ENCODE results near the gene KCND1.
A peak's percentile ranks its signal among the peaks of the same experiment; 100 is the strongest.

The KCND1 gene

DNA sequence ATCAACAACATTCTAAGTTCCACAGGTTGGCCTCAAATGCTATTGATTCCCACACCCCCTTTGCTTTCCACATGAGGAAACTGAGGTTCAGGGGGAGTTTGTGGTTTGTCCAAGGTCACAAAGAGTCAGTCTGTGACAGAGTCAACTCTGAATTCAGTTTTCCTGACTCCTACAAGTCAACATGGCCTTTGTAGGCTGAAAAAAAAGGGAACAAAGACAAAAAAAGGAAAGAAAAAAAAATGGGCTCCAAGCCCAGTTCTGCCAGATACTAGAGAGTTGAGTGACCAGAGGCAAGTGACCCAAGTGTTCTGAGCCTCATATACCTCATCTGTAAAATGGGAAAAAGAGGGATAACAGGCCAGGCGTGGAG, 36.4 kb downstream of the KCND1 start:
- Histone ChIP-seq H3K4me3 (ENCODE audit: low read length) (no peak overlapping the region), H3K79me2 (ENCODE audit: control insufficient read depth, insufficient read depth, low read length) (peaks cover 6% of the 10 kb centered on the region), H3K4ac (ENCODE audit: low read depth, low read length) (no peak overlapping the region), H3K27ac (ENCODE audit: low read depth, low read length) (no peak overlapping the region), H2BK15ac (replicated peaks; ENCODE audit: low read depth) (no peak overlapping the region), H3K27me3 (ENCODE audit: insufficient read depth, low read length, poor library complexity) (no peaks in the 10 kb centered on the region), H2BK120ac (ENCODE audit: low read depth, low read length) (no peak overlapping the region), H2BK5ac (ENCODE audit: low read length) (no peak overlapping the region), H3K9ac (ENCODE audit: low read length) (no peak overlapping the region), H3K79me1 (ENCODE audit: low read length) (no peaks in the 10 kb centered on the region), H3K36me3 (ENCODE audit: control insufficient read depth, insufficient read depth, low read length) (peaks cover 2% of the 10 kb centered on the region), H4K8ac (ENCODE audit: low read depth, low read length) (no peak overlapping the region), H4K5ac (ENCODE audit: low read length) (no peak overlapping the region), H3K4me1 (ENCODE audit: control insufficient read depth, low read depth, low read length) (no peaks in the 10 kb centered on the region), H3K23ac (ENCODE audit: low read length) (no peak overlapping the region), H3K4me2 (ENCODE audit: low read length) (no peak overlapping the region), H3K56ac (ENCODE audit: low read length) (no peak overlapping the region), H2AK5ac (ENCODE audit: low read length) (no peak overlapping the region), H3K18ac (ENCODE audit: low read length) (no peak overlapping the region)
- DNase-seq = no peak
- WGBS (ENCODE audit: extremely low coverage, insufficient coverage, low lambda C conversion rate) = no CpG with 5 or more reads among the region's 1 CpG

- no CpG with 5 or more reads among the region's 7 CpGs for WGBS (ENCODE audit: extremely low coverage, insufficient coverage, low lambda C conversion rate)
Observed at GRCh38 chrX:48934581-48935300, 36.9 kb downstream of the KCND1 start.

DNA sequence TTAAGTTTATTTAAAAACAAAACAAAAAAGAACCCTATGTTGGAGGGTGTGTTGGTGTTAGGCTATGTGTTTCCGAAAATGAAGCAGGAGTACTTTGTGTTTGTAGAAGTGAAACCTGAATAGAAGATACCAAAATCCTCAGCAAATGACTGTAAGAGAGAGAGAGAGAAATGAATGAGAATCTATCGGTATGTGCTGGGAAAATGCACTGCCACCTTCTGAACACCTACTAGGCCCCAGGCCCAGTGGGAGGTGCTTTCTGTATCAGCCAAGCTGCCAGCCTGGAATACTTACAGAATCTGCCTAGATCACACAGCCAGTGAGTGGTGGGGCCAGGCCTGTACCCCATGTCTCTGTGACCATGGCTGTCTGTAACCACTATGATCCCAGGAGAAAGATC, 37.9 kb downstream of the KCND1 start:
- Histone ChIP-seq H3K9ac (ENCODE audit: low read length) (no peak overlapping the region), H3K4ac (ENCODE audit: low read depth, low read length) (no peak overlapping the region), H4K8ac (ENCODE audit: low read depth, low read length) (no peak overlapping the region), H2BK15ac (replicated peaks; ENCODE audit: low read depth) (no peak overlapping the region), H3K23ac (ENCODE audit: low read length) (no peak overlapping the region), H3K56ac (ENCODE audit: low read length) (no peak overlapping the region), H3K4me1 (ENCODE audit: control insufficient read depth, low read depth, low read length) (no peaks in the 10 kb centered on the region), H3K4me3 (ENCODE audit: low read length) (no peak overlapping the region), H3K36me3 (ENCODE audit: control insufficient read depth, insufficient read depth, low read length) (peaks cover 2% of the 10 kb centered on the region), H3K4me2 (ENCODE audit: low read length) (no peak overlapping the region), H3K79me1 (ENCODE audit: low read length) (no peaks in the 10 kb centered on the region), H3K18ac (ENCODE audit: low read length) (no peak overlapping the region), H2BK120ac (ENCODE audit: low read depth, low read length) (no peak overlapping the region), H4K5ac (ENCODE audit: low read length) (no peak overlapping the region), H3K79me2 (ENCODE audit: control insufficient read depth, insufficient read depth, low read length) (peaks cover 3% of the 10 kb centered on the region), H3K27me3 (ENCODE audit: insufficient read depth, low read length, poor library complexity) (no peaks in the 10 kb centered on the region), H3K27ac (ENCODE audit: low read depth, low read length) (no peak overlapping the region), H2AK5ac (ENCODE audit: low read length) (no peak overlapping the region), H2BK5ac (ENCODE audit: low read length) (no peak overlapping the region)
- WGBS (ENCODE audit: extremely low coverage, insufficient coverage, low lambda C conversion rate) = no CpG with 5 or more reads among the region's 2 CpGs
- no peak for DNase-seq

More at GRCh38 chrX:48934581-48935300, 36.9 kb downstream of the KCND1 start:
- Histone ChIP-seq H4K8ac (ENCODE audit: low read depth, low read length) (no peak overlapping the region), H2BK15ac (replicated peaks; ENCODE audit: low read depth) (no peak overlapping the region), H4K5ac (ENCODE audit: low read length) (no peak overlapping the region), H3K27me3 (ENCODE audit: insufficient read depth, low read length, poor library complexity) (no peaks in the 10 kb centered on the region), H2BK120ac (ENCODE audit: low read depth, low read length) (no peak overlapping the region), H3K9ac (ENCODE audit: low read length) (no peak overlapping the region), H3K27ac (ENCODE audit: low read depth, low read length) (no peak overlapping the region), H3K4me1 (ENCODE audit: control insufficient read depth, low read depth, low read length) (no peaks in the 10 kb centered on the region), H3K18ac (ENCODE audit: low read length) (no peak overlapping the region), H3K36me3 (ENCODE audit: control insufficient read depth, insufficient read depth, low read length) (peaks cover 2% of the 10 kb centered on the region), H3K56ac (ENCODE audit: low read length) (no peak overlapping the region), H3K23ac (ENCODE audit: low read length) (no peak overlapping the region), H2BK5ac (ENCODE audit: low read length) (no peak overlapping the region), H3K79me1 (ENCODE audit: low read length) (no peaks in the 10 kb centered on the region), H3K4me2 (ENCODE audit: low read length) (no peak overlapping the region), H3K4ac (ENCODE audit: low read depth, low read length) (no peak overlapping the region), H2AK5ac (ENCODE audit: low read length) (no peak overlapping the region), H3K4me3 (ENCODE audit: low read length) (no peak overlapping the region), H3K79me2 (ENCODE audit: control insufficient read depth, insufficient read depth, low read length) (peaks cover 3% of the 10 kb centered on the region)
- DNase-seq = no peak

DNA sequence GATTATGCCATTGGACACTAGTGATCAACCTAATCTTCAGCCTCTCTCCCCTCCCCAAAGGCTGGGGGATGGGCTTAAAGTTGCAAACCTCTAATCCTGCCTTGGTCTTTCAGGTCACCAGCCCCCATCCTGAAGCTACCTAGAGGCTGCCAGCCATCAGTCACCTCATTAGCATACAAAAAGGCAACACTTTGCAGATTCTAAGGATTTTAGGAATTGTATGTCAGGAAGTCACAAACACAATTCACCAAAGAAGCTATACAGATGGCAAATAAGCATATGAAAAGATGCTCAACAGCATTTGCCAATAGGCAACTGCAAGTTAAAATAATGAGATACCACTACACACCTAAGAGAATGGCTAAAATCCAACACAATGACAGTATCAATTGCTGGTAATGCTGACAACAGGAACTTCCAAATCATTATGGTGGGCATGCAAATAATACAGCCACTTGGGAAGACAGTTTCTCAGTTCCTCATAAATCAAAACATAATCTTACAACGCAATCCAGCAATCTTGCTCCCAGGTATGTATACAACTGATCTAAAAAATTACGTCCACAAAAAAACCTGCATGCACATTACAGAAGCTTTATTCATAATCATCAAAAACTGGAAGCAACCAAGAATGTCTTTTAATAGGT, 43.8 kb downstream of the KCND1 start:
- Histone ChIP-seq H3K79me2 (ENCODE audit: control insufficient read depth, insufficient read depth, low read length) (no peaks in the 10 kb centered on the region), H2AK5ac (ENCODE audit: low read length) (no peak overlapping the region), H3K56ac (ENCODE audit: low read length) (peak overlapping the region; percentile 60), H3K27ac (ENCODE audit: low read depth, low read length) (peak overlapping the region; percentile 81), H3K27me3 (ENCODE audit: insufficient read depth, low read length, poor library complexity) (no peaks in the 10 kb centered on the region), H3K4ac (ENCODE audit: low read depth, low read length) (no peak overlapping the region), H2BK5ac (ENCODE audit: low read length) (no peak overlapping the region), H3K4me1 (ENCODE audit: control insufficient read depth, low read depth, low read length) (no peaks in the 10 kb centered on the region), H3K36me3 (ENCODE audit: control insufficient read depth, insufficient read depth, low read length) (peaks cover 2% of the 10 kb centered on the region), H3K4me3 (ENCODE audit: low read length) (no peak overlapping the region), H2BK15ac (replicated peaks; ENCODE audit: low read depth) (no peak overlapping the region), H3K18ac (ENCODE audit: low read length) (no peak overlapping the region), H4K5ac (ENCODE audit: low read length) (no peak overlapping the region), H3K23ac (ENCODE audit: low read length) (no peak overlapping the region), H3K9ac (ENCODE audit: low read length) (no peak overlapping the region), H4K8ac (ENCODE audit: low read depth, low read length) (no peak overlapping the region), H3K4me2 (ENCODE audit: low read length) (no peak overlapping the region), H2BK120ac (ENCODE audit: low read depth, low read length) (no peak overlapping the region), H3K79me1 (ENCODE audit: low read length) (no peaks in the 10 kb centered on the region)
- DNase-seq = peak; percentile 82
- no CpG with 5 or more reads among the region's 2 CpGs for WGBS (ENCODE audit: extremely low coverage, insufficient coverage, low lambda C conversion rate)

DNA sequence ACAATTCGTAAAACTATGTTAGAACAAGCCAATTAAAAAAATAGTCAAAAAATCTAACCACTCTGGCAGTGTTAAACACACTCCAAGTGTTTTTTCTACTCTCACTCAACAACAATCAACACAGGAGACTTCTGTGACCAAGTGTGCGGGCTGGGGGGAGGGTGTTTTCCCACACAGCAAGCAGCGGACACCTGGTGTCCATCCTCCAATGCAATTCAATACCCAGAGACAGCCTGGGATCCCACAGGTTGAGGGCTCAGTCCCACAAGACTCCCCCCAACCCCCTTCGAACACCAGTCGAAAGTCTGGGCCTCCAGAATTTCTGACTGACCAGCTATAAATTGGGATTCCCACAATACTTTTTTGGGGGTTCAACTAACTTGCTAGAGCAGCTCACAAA, 44.5 kb downstream of the KCND1 start:
- peak overlapping the region; percentile 90 for H3K18ac ChIP-seq (ENCODE audit: low read length)
- no peak overlapping the region for H3K4ac ChIP-seq (ENCODE audit: low read depth, low read length)
- DNase-seq = peak; percentile 33
- no peak overlapping the region for H3K23ac ChIP-seq (ENCODE audit: low read length)
- no peak overlapping the region for H4K5ac ChIP-seq (ENCODE audit: low read length)
- no peak overlapping the region for H3K4me2 ChIP-seq (ENCODE audit: low read length)
- peaks cover 2% of the 10 kb centered on the region for H3K36me3 ChIP-seq (ENCODE audit: control insufficient read depth, insufficient read depth, low read length)
- H2BK120ac ChIP-seq (ENCODE audit: low read depth, low read length) = no peak overlapping the region
- no peaks in the 10 kb centered on the region for H3K79me2 ChIP-seq (ENCODE audit: control insufficient read depth, insufficient read depth, low read length)
- peak overlapping the region; percentile 60 for H3K56ac ChIP-seq (ENCODE audit: low read length)
- H3K27ac ChIP-seq (ENCODE audit: low read depth, low read length) = peak overlapping the region; percentile 81
- H2AK5ac ChIP-seq (ENCODE audit: low read length) = no peak overlapping the region
- no peak overlapping the region for H3K9ac ChIP-seq (ENCODE audit: low read length)
- peak overlapping the region; percentile 70 for H2BK5ac ChIP-seq (ENCODE audit: low read length)
- H3K4me3 ChIP-seq (ENCODE audit: low read length) = no peak overlapping the region
- H4K8ac ChIP-seq (ENCODE audit: low read depth, low read length) = no peak overlapping the region
- WGBS (ENCODE audit: extremely low coverage, insufficient coverage, low lambda C conversion rate) = no CpG with 5 or more reads among the region's 5 CpGs
- H3K27me3 ChIP-seq (ENCODE audit: insufficient read depth, low read length, poor library complexity) = no peaks in the 10 kb centered on the region
- no peaks in the 10 kb centered on the region for H3K4me1 ChIP-seq (ENCODE audit: control insufficient read depth, low read depth, low read length)
- H3K79me1 ChIP-seq (ENCODE audit: low read length) = no peaks in the 10 kb centered on the region
- no peak overlapping the region for H2BK15ac ChIP-seq (replicated peaks; ENCODE audit: low read depth)
